HepG2 (cell line): ENCODE data around the gene HNRNPA2B1. TPM values are rescaled to one million over a fixed set of nuclear protein-coding genes. Genes with fewer than 3 reads are reported as not detected.

Source experiments
- AGO1 ChIP-seq: fragments of 200-400 bp; formaldehyde crosslinking; IDR thresholded peaks from 2 replicates; pipeline ENCODE4 v1.6.1; 2017; ENCODE audit warnings: mild to moderate bottlenecking, low read depth, low read length, moderate library complexity; ENCODE audit not compliant: poor library complexity, severe bottlenecking
- CC2D1A ChIP-seq: sonication (generic); formaldehyde crosslinking; IDR thresholded peaks from 2 replicates; pipeline ENCODE4 v1.8.1; 2023; ENCODE audit warnings: mild to moderate bottlenecking, missing genetic modification reagents
- CCAR2 ChIP-seq: fragments of 200-400 bp; formaldehyde crosslinking; optimal IDR thresholded peaks from 2 replicates; pipeline ENCODE3; 2018; ENCODE audit warnings: low read depth, mild to moderate bottlenecking, low read length, moderate library complexity
- FOXA3 ChIP-seq: IDR thresholded peaks from 2 replicates; pipeline ENCODE4 v1.6.1; 2016; ENCODE audit warnings: missing genetic modification reagents, missing compliant biosample characterization
- HNF4G ChIP-seq, 2 experiments: sonication (generic) in 1 of 2; formaldehyde crosslinking in 1 of 2; IDR thresholded peaks; 2 replicates each; pipeline versions ENCODE4 v1.4.0 to v1.6.1; 2011 to 2020; ENCODE audit warnings: borderline replicate concordance in 2 of 2, low read depth in 2 of 2, mild to moderate bottlenecking in 2 of 2, low read length in 1 of 2, missing genetic modification reagents in 1 of 2, moderate library complexity in 1 of 2
- IRF1 ChIP-seq: sonication (generic); formaldehyde crosslinking; IDR thresholded peaks from 2 replicates; pipeline ENCODE4 v1.4.0; 2020; ENCODE audit warnings: low read depth, mild to moderate bottlenecking, missing genetic modification reagents
- MAFK ChIP-seq, 2 experiments: IDR thresholded peaks in 1 of 2; conservative IDR thresholded peaks in 1 of 2; 2 replicates each; pipeline ENCODE4 v1.6.1; 2011; ENCODE audit warnings: improper control_type of control experiment in 2 of 2, low read length in 2 of 2
- NFE2L2 ChIP-seq: fragments of 150-350 bp; IDR thresholded peaks from 2 replicates; pipeline ENCODE4 v1.6.1; 2014; ENCODE audit warnings: low read length
- SNRNP70 ChIP-seq: fragments of 200-400 bp; formaldehyde crosslinking; IDR thresholded peaks from 2 replicates; pipeline ENCODE4 v1.6.1; 2017; ENCODE audit warnings: mild to moderate bottlenecking, low read depth, low read length, moderate library complexity
- SOX5 ChIP-seq: IDR thresholded peaks from 2 replicates; pipeline ENCODE4 v1.6.1; 2016; ENCODE audit warnings: borderline replicate concordance
- ZNF34 ChIP-seq: sonication (generic); formaldehyde crosslinking; IDR thresholded peaks from 2 replicates; pipeline ENCODE4 v1.4.0; 2020; ENCODE audit warnings: mild to moderate bottlenecking, missing genetic modification reagents, borderline replicate concordance
- ZNF501 ChIP-seq: sonication (generic); formaldehyde crosslinking; IDR thresholded peaks from 2 replicates; pipeline ENCODE4 v1.5.1; 2020; ENCODE audit warnings: mild to moderate bottlenecking, moderate library complexity, missing genetic modification reagents
- ZNF503 ChIP-seq: sonication (generic); formaldehyde crosslinking; IDR thresholded peaks from 2 replicates; pipeline ENCODE4 v1.4.0; 2020; ENCODE audit warnings: missing genetic modification reagents
- ZNF557 ChIP-seq: sonication (generic); formaldehyde crosslinking; IDR thresholded peaks from 2 replicates; pipeline ENCODE4 v1.4.0; 2020; ENCODE audit warnings: missing genetic modification reagents
- ZNF768 ChIP-seq: sonication (generic); formaldehyde crosslinking; IDR thresholded peaks from 2 replicates; pipeline ENCODE4 v1.4.0; 2020; ENCODE audit warnings: missing genetic modification reagents
- ZNF770 ChIP-seq: sonication (generic); formaldehyde crosslinking; IDR thresholded peaks from 2 replicates; pipeline ENCODE4 v1.5.0; 2020; ENCODE audit warnings: mild to moderate bottlenecking, missing genetic modification reagents
- polyA plus RNA-seq, 8 experiments: library from polyadenylated mRNA; depleted of rRNA in 3 of 8; stranded (reverse) in 7 of 8; unstranded in 1 of 8; fragments of >200 nt; fragmentation: Illumina TruSeq in 4 of 8; extraction: Trizol in 4 of 8; gene quantifications; 2 replicates each; pipeline versions ENCODE4 v1.2.1 to v1.2.3, GENCODE V29; 2011 to 2016; ENCODE audit warnings: low read depth in 4 of 8, missing spikeins in 1 of 8, mixed read lengths in 1 of 8; ENCODE audit not compliant: insufficient read depth in 1 of 8
- total RNA-seq, 5 experiments: library from RNA; depleted of rRNA; stranded (reverse); fragments of >200 nt; fragmentation: Illumina TruSeq; extraction: Trizol; gene quantifications; 2 replicates each; pipeline ENCODE4 v1.2.3, GENCODE V29; 2016; ENCODE audit warnings: low read depth in 1 of 5

Gene HNRNPA2B1
- total and polyA plus RNA-seq, 2 of the 13 experiments (the other 11 are each of a cell fraction or from before 2014, with no cell fraction given): 193 to 412 TPM

GRCh38 chr7:26183545-26184280, 16.8 kb downstream of the HNRNPA2B1 start (continued):
- TF ChIP-seq CC2D1A (CRISPR knock-in tag) (no peak), ZNF501 (CRISPR knock-in tag) (no peak), ZNF34 (CRISPR knock-in tag) (no peak), ZNF557 (no peak), ZNF768 (CRISPR knock-in tag) (no peak), ZNF503 (CRISPR knock-in tag) (0 out of 2 replicates have a peak, but pooled peaks have one; percentile 17), NFE2L2 (peak; percentile 84), AGO1 (peak; percentile 78), FOXA3 (no peak), IRF1 (no peak), HNF4G (IDR thresholded peaks at IDR 0.05; ENCODE audit: borderline replicate concordance, low read depth, low read length) (no peak), HNF4G (CRISPR knock-in tag; IDR thresholded peaks at IDR 0.05; ENCODE audit: borderline replicate concordance, low read depth) (no peak), ZNF770 (no peak), MAFK (conservative IDR thresholded peaks at IDR 0.05 in 1 of 2, IDR thresholded peaks at IDR 0.05 in 1 of 2; ENCODE audit: low read length in 2 of 2) (peak; percentile 29 to 44; a peak in 3 of 4 replicates), CCAR2 (no peak), SNRNP70 (0 out of 2 replicates have a peak, but pooled peaks have one; percentile 64), SOX5 (CRISPR knock-in tag) (no peak)
